Measurements from ENCODE around the gene FBXO34.

Gene FBXO34

DNA sequence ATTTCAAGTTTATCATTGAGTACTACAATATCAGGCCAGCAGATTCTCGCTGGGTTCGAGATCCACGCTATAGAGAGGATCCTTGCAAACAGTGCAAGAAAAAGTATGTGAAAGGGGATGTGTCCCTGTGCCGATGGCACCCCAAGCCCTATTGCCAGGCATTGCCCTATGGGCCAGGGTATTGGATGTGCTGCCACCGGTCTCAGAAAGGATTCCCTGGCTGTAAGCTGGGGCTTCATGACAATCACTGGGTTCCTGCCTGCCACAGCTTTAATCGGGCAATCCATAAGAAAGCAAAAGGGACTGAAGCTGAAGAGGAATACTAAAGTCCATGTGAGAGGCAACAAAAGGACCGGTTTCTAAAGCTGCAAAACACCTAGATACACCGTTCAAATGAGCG is 81.0 kb downstream of the FBXO34 start:
- H3K4me3 ChIP-seq (ENCODE audit: low read depth, low read length) = no peak overlapping the region
- no peak overlapping the region for H3K27ac ChIP-seq
- in situ Hi-C loops (cut with HindIII; ENCODE audit: low pct_ligation_motif_present, low sequenced_read_pairs) = no loop called here
- TF ChIP-seq, protein P1, sequence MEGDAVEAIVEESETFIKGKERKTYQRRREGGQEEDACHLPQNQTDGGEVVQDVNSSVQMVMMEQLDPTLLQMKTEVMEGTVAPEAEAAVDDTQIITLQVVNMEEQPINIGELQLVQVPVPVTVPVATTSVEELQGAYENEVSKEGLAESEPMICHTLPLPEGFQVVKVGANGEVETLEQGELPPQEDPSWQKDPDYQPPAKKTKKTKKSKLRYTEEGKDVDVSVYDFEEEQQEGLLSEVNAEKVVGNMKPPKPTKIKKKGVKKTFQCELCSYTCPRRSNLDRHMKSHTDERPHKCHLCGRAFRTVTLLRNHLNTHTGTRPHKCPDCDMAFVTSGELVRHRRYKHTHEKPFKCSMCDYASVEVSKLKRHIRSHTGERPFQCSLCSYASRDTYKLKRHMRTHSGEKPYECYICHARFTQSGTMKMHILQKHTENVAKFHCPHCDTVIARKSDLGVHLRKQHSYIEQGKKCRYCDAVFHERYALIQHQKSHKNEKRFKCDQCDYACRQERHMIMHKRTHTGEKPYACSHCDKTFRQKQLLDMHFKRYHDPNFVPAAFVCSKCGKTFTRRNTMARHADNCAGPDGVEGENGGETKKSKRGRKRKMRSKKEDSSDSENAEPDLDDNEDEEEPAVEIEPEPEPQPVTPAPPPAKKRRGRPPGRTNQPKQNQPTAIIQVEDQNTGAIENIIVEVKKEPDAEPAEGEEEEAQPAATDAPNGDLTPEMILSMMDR (IDR thresholded peaks at IDR 0.05; ENCODE audit: low read depth, low read length, missing control alignments) = no peak
- H3K36me3 ChIP-seq (replicated peaks) = peaks cover 16% of the 10 kb centered on the region
- no peaks in the 10 kb centered on the region for H3K27me3 ChIP-seq (replicated peaks)
- no peak for DNase-seq

DNA sequence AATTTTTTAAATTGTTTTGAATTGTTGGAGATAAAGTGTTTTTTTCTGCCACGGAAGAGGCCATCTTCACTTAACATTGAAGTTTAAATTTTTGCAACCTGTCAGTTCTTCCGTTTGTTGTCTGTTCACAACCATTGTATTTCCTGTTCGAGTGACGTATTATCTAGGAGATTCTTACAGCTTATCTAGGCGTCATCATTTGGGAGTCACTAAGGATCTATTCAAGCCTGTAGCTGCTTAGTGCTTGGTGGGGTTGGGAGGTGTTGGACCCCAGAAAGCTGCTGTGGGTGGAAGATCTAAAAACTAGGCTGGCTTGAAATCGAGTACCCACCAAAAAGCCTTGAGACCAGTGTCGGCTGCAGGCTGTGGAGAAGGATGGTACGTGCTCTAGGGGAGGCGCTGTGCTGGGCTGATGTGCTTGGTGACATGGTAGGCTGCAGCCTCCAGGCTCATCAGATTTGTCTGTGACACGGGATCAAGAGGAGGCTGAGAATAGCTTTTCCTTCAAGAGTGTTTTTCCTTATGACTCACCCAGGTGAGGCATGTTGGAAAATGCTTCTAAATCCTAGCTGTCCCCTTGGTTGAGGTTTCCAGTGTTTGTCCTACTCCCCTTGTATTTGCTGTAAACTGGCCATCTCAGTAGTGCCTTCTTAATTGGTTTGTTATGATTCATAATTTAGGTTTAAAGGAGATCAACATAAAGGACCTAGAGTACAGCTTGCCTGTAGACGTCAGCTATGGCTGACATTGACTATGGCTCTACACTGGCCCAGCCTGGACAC is 82.7 kb downstream of the FBXO34 start:
- peaks cover 16% of the 10 kb centered on the region for H3K36me3 ChIP-seq (replicated peaks)
- TF ChIP-seq, protein P1 (IDR thresholded peaks at IDR 0.05; ENCODE audit: low read depth, low read length, missing control alignments) = no peak

DNA sequence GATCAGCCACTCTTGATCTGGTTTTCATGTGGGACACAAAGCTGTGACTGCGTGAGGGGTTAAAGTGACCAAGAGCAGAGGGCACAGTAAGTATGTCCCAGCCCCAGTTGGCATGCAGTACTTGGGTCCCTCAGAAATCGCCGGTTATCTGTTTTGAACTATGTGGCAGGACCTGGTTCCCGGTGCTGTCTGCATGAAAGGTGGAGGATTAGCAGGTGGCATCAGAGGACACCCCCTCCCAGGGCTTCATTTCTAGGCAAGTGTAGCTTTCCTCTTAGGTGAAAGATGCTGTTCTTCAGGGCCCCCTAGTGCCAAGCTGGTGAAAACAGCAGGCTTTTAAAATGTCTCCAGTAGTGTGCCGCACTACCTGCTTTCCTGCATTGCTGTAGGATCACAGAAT is 83.3 kb downstream of the FBXO34 start:
- Histone ChIP-seq H3K27me3 (replicated peaks) (no peaks in the 10 kb centered on the region), H3K4me3 (ENCODE audit: low read depth, low read length) (no peak overlapping the region), H3K36me3 (replicated peaks) (peaks cover 16% of the 10 kb centered on the region), H3K27ac (no peak overlapping the region)
- TF ChIP-seq, protein P1 (IDR thresholded peaks at IDR 0.05; ENCODE audit: low read depth, low read length, missing control alignments) = peak; percentile 83
- peak; percentile 42 for DNase-seq
- in situ Hi-C loops (cut with HindIII; ENCODE audit: low pct_ligation_motif_present, low sequenced_read_pairs) = no loop called here

More for the DNA sequence above, 82.7 kb downstream of the FBXO34 start:
- Histone ChIP-seq H3K4me3 (ENCODE audit: low read depth, low read length) (no peak overlapping the region), H3K27me3 (replicated peaks) (no peaks in the 10 kb centered on the region), H3K27ac (no peak overlapping the region)
- DNase-seq = no peak
- in situ Hi-C loops (cut with HindIII; ENCODE audit: low pct_ligation_motif_present, low sequenced_read_pairs) = no loop called here

DNA sequence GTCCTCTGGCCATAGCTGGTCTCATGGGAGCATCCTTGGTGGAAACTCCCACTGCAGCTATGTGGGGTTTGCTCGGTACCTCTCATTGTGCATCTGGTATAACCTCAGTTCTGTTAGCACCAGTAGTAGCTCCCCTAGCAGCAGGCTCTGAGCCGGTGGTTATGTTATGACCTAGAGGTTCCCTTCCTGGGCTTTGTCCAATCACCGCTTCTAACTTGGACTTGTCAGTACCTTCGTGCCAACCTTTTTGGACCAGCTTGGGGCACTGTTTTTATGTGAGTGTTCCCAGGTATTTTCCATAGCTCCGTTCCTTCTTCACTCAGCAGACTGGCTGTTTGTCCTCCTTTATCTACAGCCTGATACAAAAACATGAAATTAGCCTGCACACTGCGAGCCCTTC is 84.7 kb downstream of the FBXO34 start:
- Histone ChIP-seq H3K4me3 (ENCODE audit: low read depth, low read length) (no peak overlapping the region), H3K27ac (no peak overlapping the region), H3K36me3 (replicated peaks) (peaks cover 10% of the 10 kb centered on the region), H3K27me3 (replicated peaks) (no peaks in the 10 kb centered on the region)
- DNase-seq = no peak
- TF ChIP-seq, protein P1 (IDR thresholded peaks at IDR 0.05; ENCODE audit: low read depth, low read length, missing control alignments) = no peak
- in situ Hi-C loops (cut with HindIII; ENCODE audit: low pct_ligation_motif_present, low sequenced_read_pairs) = no loop called here

DNA sequence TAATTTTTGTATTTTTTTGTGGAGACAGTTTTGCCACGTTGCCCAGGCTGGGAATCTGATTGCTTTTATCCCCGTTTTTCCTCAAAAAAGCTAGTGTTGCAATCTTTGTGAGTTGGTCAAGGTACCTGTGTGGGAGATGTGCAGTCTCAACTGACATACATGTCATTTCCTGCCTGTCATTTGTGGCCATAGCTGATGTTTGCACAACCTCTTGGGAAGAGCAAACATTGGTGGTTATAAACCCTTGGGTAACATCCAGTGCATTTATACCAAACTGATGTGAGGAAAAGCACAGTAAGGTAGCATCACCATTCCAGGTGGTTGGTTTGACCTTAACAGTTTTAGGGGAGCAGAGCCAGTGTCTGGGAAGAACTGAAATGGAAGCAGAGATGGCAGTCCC is 85.7 kb downstream of the FBXO34 start:
- no peak for DNase-seq
- TF ChIP-seq, protein P1 (IDR thresholded peaks at IDR 0.05; ENCODE audit: low read depth, low read length, missing control alignments) = no peak
- Histone ChIP-seq H3K36me3 (replicated peaks) (peaks cover 13% of the 10 kb centered on the region), H3K27ac (no peak overlapping the region), H3K27me3 (replicated peaks) (no peaks in the 10 kb centered on the region), H3K4me3 (ENCODE audit: low read depth, low read length) (no peak overlapping the region)
- in situ Hi-C loops (cut with HindIII; ENCODE audit: low pct_ligation_motif_present, low sequenced_read_pairs) = no loop called here

DNA sequence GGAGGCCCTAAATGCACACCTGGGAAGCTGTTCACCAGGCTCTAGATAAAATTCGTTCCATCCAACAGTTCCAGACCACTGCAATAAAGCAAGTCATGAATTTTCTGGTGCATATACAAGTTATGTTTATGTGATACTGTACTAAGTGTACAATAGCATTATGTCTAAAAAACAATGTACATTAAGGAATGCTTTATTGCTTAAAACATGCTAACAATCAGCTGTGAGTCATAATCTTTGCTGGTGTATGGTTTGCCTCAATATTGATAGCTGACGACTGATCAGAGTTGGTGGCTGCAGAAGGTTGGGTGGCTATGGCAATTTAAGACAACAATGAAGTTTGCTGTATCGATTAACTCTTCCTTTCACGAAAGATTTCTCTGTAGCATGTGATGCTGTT is 88.1 kb downstream of the FBXO34 start:
- no peak overlapping the region for H3K27ac ChIP-seq
- in situ Hi-C loops (cut with HindIII; ENCODE audit: low pct_ligation_motif_present, low sequenced_read_pairs) = no loop called here
- no peaks in the 10 kb centered on the region for H3K27me3 ChIP-seq (replicated peaks)
- TF ChIP-seq, protein P1 (IDR thresholded peaks at IDR 0.05; ENCODE audit: low read depth, low read length, missing control alignments) = no peak
- no peak overlapping the region for H3K4me3 ChIP-seq (ENCODE audit: low read depth, low read length)
- H3K36me3 ChIP-seq (replicated peaks) = peaks cover 5% of the 10 kb centered on the region
- no peak for DNase-seq

All from brain microvascular endothelial cell (primary cell).